HCT116 (cell line): ENCODE results near the gene TRIOBP.
A peak's percentile ranks its signal among the peaks of the same experiment; 100 is the strongest.

Experiments
- EGR1 ChIP-seq: IDR thresholded peaks from 2 replicates; pipeline ENCODE4 v1.6.1; 2012; ENCODE audit warnings: low read depth
- EZH2 ChIP-seq: fragments of 200-600 bp; sonication (generic); IDR thresholded peaks from 2 replicates; pipeline ENCODE4 v1.6.1; 2017; ENCODE audit warnings: antibody characterized with exemption, mixed run types
- EZH2phosphoT487 ChIP-seq: fragments of 200-600 bp; IDR thresholded peaks from 2 replicates; pipeline ENCODE4 v1.6.1; 2018; ENCODE audit warnings: antibody characterized with exemption, borderline replicate concordance
- JUND ChIP-seq: IDR thresholded peaks from 2 replicates; pipeline ENCODE4 v1.6.1; 2012
- POLR2A ChIP-seq: IDR thresholded peaks from 2 replicates; pipeline ENCODE4 v1.7.0; 2011; ENCODE audit warnings: borderline replicate concordance; ENCODE audit not compliant: insufficient read depth, insufficient read length; ENCODE audit errors: extremely low read depth
- POLR2AphosphoS5 ChIP-seq: IDR thresholded peaks from 2 replicates; pipeline ENCODE4 v1.6.1; 2011; ENCODE audit warnings: mild to moderate bottlenecking, low read depth, low read length, moderate library complexity
- RAD21 ChIP-seq: IDR thresholded peaks from 2 replicates; pipeline ENCODE4 v1.6.1; 2012; ENCODE audit warnings: low read depth, mild to moderate bottlenecking
- TCF7L2 ChIP-seq: IDR thresholded peaks from 2 replicates; pipeline ENCODE4 v1.7.0; 2011; ENCODE audit warnings: borderline replicate concordance, inconsistent platforms; ENCODE audit not compliant: insufficient read depth, insufficient read length; ENCODE audit errors: extremely low read depth
- YY1 ChIP-seq: IDR thresholded peaks from 2 replicates; pipeline ENCODE4 v1.6.1; 2011; ENCODE audit warnings: low read length, low read depth, moderate library complexity, mild to moderate bottlenecking; ENCODE audit not compliant: insufficient replicate concordance; ENCODE audit errors: extremely low read depth
- ZFX ChIP-seq: fragments of 450-650 bp; IDR thresholded peaks from 2 replicates; pipeline ENCODE4 v1.6.1; 2017
- TF ChIP-seq, protein P1 (sequence below), 3 experiments: fragments of 200-600 bp in 1 of 3; sonication (generic) in 1 of 3; IDR thresholded peaks in 2 of 3; conservative IDR thresholded peaks in 1 of 3; 2 replicates each; pipeline ENCODE4 v1.5.1; 2012 to 2017; ENCODE audit warnings: low read depth in 2 of 3, low read length in 2 of 3, antibody characterized with exemption in 1 of 3, borderline replicate concordance in 1 of 3, control low read depth in 1 of 3, mild to moderate bottlenecking in 1 of 3, mixed read lengths in 1 of 3, mixed run types in 1 of 3, moderate library complexity in 1 of 3; ENCODE audit not compliant: insufficient read depth in 1 of 3
- TF ChIP-seq, protein P2 (sequence below): IDR thresholded peaks from 2 replicates; pipeline ENCODE4 v1.6.1; 2012

- TF ChIP-seq, protein P1, sequence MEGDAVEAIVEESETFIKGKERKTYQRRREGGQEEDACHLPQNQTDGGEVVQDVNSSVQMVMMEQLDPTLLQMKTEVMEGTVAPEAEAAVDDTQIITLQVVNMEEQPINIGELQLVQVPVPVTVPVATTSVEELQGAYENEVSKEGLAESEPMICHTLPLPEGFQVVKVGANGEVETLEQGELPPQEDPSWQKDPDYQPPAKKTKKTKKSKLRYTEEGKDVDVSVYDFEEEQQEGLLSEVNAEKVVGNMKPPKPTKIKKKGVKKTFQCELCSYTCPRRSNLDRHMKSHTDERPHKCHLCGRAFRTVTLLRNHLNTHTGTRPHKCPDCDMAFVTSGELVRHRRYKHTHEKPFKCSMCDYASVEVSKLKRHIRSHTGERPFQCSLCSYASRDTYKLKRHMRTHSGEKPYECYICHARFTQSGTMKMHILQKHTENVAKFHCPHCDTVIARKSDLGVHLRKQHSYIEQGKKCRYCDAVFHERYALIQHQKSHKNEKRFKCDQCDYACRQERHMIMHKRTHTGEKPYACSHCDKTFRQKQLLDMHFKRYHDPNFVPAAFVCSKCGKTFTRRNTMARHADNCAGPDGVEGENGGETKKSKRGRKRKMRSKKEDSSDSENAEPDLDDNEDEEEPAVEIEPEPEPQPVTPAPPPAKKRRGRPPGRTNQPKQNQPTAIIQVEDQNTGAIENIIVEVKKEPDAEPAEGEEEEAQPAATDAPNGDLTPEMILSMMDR (IDR thresholded peaks at IDR 0.05 in 2 of 3, conservative IDR thresholded peaks at IDR 0.05 in 1 of 3; ENCODE audit: borderline replicate concordance in 1 of 3, insufficient read depth in 1 of 3, low read depth in 2 of 3, low read length in 2 of 3): no peak
- no peak for TF ChIP-seq RAD21
- peak; percentile 33; the same call in 1 of the 2 replicates for TF ChIP-seq ZFX
- TF ChIP-seq JUND: no peak
- no peak for TF ChIP-seq POLR2A
- TF ChIP-seq EZH2phosphoT487: no peak
- TF ChIP-seq, protein P2, sequence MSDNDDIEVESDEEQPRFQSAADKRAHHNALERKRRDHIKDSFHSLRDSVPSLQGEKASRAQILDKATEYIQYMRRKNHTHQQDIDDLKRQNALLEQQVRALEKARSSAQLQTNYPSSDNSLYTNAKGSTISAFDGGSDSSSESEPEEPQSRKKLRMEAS: no peak
- TF ChIP-seq YY1: no peak
- TF ChIP-seq TCF7L2: no peak
- peak; percentile 0; the same call in 1 of the 2 replicates for TF ChIP-seq POLR2AphosphoS5
- TF ChIP-seq EGR1: no peak
- no peak for TF ChIP-seq EZH2
Observed at GRCh38 chr22:37746366-37747079, 49.7 kb downstream of the TRIOBP start.
